B cell (primary cell): Measurements from ENCODE around the gene LENG1. TPM values are rescaled to one million over a fixed set of nuclear protein-coding genes. Genes with fewer than 3 reads are reported as not detected.

Experiments used
- ATAC-seq: fragments of 200-7000 bp; cut with Tn5 transposase; one replicate; pipeline ENCODE4 v1.10.0; 2021; ENCODE audit warnings: low read depth, mild to moderate bottlenecking, moderate number of reproducible peaks, moderate library complexity
- CTCF ChIA-PET: fragments of 350-600 bp; sonication (Branson Sonifier 250); formaldehyde crosslinking; loops from one replicate; lab custom pipeline; 2021; ENCODE audit warnings: antibody characterized with exemption, inconsistent platforms; lab: Charles Lee
- POLR2A ChIA-PET: fragments of 350-600 bp; sonication (Branson Sonifier 250); formaldehyde crosslinking; loops from one replicate; lab custom pipeline; 2021; ENCODE audit warnings: antibody characterized with exemption; lab: Charles Lee
- DNase-seq: peaks from one replicate; pipeline ENCODE4 v3.0.0; 2013
- H2AFZ ChIP-seq: 2 replicates; pipeline ENCODE4 v1.6.1; 2012; ENCODE audit warnings: mild to moderate bottlenecking, low read depth, low read length; ENCODE audit not compliant: insufficient read depth, poor library complexity, severe bottlenecking
- H3K27ac ChIP-seq, 2 donors: 1 replicate in 1 of 2; 2 replicates in 1 of 2; pipeline ENCODE4 v1.5.1; 2012 to 2013; ENCODE audit warnings: low read length in 2 of 2, mild to moderate bottlenecking in 2 of 2, moderate library complexity in 1 of 2
- H3K27me3 ChIP-seq, 4 experiments: fragments of 200-600 bp in 1 of 4; sonication (generic) in 1 of 4; replicated peaks in 1 of 4; 1 replicate in 2 of 4; 2 replicates in 2 of 4; pipeline versions ENCODE4 v1.6.1 to v1.7.0; 2013 to 2016; ENCODE audit warnings: low read length in 3 of 4, mild to moderate bottlenecking in 2 of 4, mixed read lengths in 1 of 4, moderate library complexity in 1 of 4; ENCODE audit not compliant: insufficient read depth in 4 of 4, control insufficient read depth in 3 of 4; ENCODE audit errors: control extremely low read depth in 1 of 4
- H3K36me3 ChIP-seq, 2 experiments: replicated peaks in 1 of 2; 1 replicate in 1 of 2; 2 replicates in 1 of 2; pipeline versions ENCODE4 v1.6.1 to v1.7.1; 2013; ENCODE audit warnings: low read length in 1 of 2; ENCODE audit not compliant: insufficient read depth in 2 of 2, control insufficient read depth in 1 of 2; ENCODE audit errors: control extremely low read depth in 1 of 2, extremely low read depth in 1 of 2
- H3K4me1 ChIP-seq, 2 donors: fragments of 200-600 bp in 1 of 2; sonication (generic) in 1 of 2; 1 replicate in 1 of 2; 2 replicates in 1 of 2; pipeline versions ENCODE4 v1.5.1 to v1.6.1; 2013 to 2017; ENCODE audit warnings: low read length in 2 of 2; ENCODE audit not compliant: control insufficient read depth in 2 of 2, insufficient read depth in 2 of 2
- H3K4me2 ChIP-seq: replicated peaks from 2 replicates; pipeline ENCODE3; 2012; ENCODE audit warnings: mild to moderate bottlenecking, low read depth, low read length; ENCODE audit not compliant: poor library complexity, severe bottlenecking
- H3K4me3 ChIP-seq, 5 experiments: fragments of 200-600 bp in 1 of 5; sonication (generic) in 1 of 5; 1 replicate in 3 of 5; 2 replicates in 2 of 5; pipeline versions ENCODE4 v1.5.1 to v1.7.0; 2011 to 2016; ENCODE audit warnings: low read length in 4 of 5, mild to moderate bottlenecking in 4 of 5, low read depth in 2 of 5, control low read depth in 1 of 5, moderate library complexity in 1 of 5; ENCODE audit not compliant: insufficient read depth in 1 of 5; ENCODE audit errors: control extremely low read depth in 1 of 5, extremely low read depth in 1 of 5
- H3K79me2 ChIP-seq: fragments of 200-600 bp; sonication (generic); one replicate; pipeline ENCODE4 v1.6.0; 2016; ENCODE audit warnings: low read length; ENCODE audit not compliant: control insufficient read depth, insufficient read depth
- H3K9ac ChIP-seq: fragments of 200-600 bp; sonication (generic); 2 replicates; pipeline ENCODE4 v1.6.1; 2017; ENCODE audit warnings: mild to moderate bottlenecking, low read length, moderate library complexity
- H3K9me3 ChIP-seq, 3 donors: one replicate each; pipeline versions ENCODE4 v1.6.1 to v1.7.1; 2013; ENCODE audit warnings: low read length in 2 of 3; ENCODE audit not compliant: control insufficient read depth in 2 of 3, insufficient read depth in 1 of 3; ENCODE audit errors: control extremely low read depth in 1 of 3
- H4K20me1 ChIP-seq: 2 replicates; pipeline ENCODE4 v1.6.0; 2012; ENCODE audit warnings: mild to moderate bottlenecking, low read length; ENCODE audit not compliant: insufficient read depth, control insufficient read depth, poor library complexity, severe bottlenecking
- H3K27ac Mint-ChIP-seq: one replicate; pipeline ENCODE4 v1.8.0; 2021; ENCODE audit warnings: mixed read lengths
- H3K27me3 Mint-ChIP-seq: one replicate; pipeline ENCODE4 v1.8.0; 2021; ENCODE audit warnings: mixed read lengths
- H3K4me1 Mint-ChIP-seq: one replicate; pipeline ENCODE4 v1.8.0; 2021; ENCODE audit warnings: mixed read lengths
- H3K4me3 Mint-ChIP-seq: one replicate; pipeline ENCODE4 v1.8.0; 2021; ENCODE audit warnings: mixed read lengths
- H3K9me3 Mint-ChIP-seq: one replicate; pipeline ENCODE4 v1.8.0; 2022; ENCODE audit warnings: mixed read lengths; ENCODE audit not compliant: insufficient read depth
- CTCF ChIP-seq: fragments of 200-600 bp; IDR thresholded peaks from one replicate; pipeline ENCODE4 v1.8.0; 2022; ENCODE audit warnings: antibody characterized with exemption, mild to moderate bottlenecking
- EZH2 ChIP-seq: IDR thresholded peaks from 2 replicates; pipeline ENCODE4 v1.6.1; 2012; ENCODE audit warnings: borderline replicate concordance, low read depth, mild to moderate bottlenecking, moderate library complexity, low read length; ENCODE audit not compliant: insufficient read depth, poor library complexity, severe bottlenecking
- WGBS: methylation state at CpG from one replicate; pipeline ENCODE4 v1.1.5; 2013; ENCODE audit warnings: missing lambda C conversion rate; ENCODE audit not compliant: insufficient coverage; 5-methylcytosine and 5-hydroxymethylcytosine counted together
- intact Hi-C: fragments of 100-400 bp; cut with micrococcal nuclease; formaldehyde crosslinking; loops from one replicate; pipeline ENCODE4 v1.10.0; 2022
- polyA plus RNA-seq: library from polyadenylated mRNA; depleted of rRNA; stranded (reverse); fragments of >200 nt; gene quantifications from 2 replicates; pipeline ENCODE4 v1.2.3, GENCODE V29; 2012
- total RNA-seq, 2 donors: library from RNA; stranded (reverse); fragments of 120-200 nt in 1 of 2; gene quantifications; 1 replicate in 1 of 2; 2 replicates in 1 of 2; pipeline versions ENCODE4 v1.2.3 to v1.2.4, GENCODE V29; 2013 to 2022

LENG1 gene
- total and polyA plus RNA-seq, 2 donors (not counting 1 experiment from before 2014, with no cell fraction given), result 9.2 to 16.5 TPM

DNA sequence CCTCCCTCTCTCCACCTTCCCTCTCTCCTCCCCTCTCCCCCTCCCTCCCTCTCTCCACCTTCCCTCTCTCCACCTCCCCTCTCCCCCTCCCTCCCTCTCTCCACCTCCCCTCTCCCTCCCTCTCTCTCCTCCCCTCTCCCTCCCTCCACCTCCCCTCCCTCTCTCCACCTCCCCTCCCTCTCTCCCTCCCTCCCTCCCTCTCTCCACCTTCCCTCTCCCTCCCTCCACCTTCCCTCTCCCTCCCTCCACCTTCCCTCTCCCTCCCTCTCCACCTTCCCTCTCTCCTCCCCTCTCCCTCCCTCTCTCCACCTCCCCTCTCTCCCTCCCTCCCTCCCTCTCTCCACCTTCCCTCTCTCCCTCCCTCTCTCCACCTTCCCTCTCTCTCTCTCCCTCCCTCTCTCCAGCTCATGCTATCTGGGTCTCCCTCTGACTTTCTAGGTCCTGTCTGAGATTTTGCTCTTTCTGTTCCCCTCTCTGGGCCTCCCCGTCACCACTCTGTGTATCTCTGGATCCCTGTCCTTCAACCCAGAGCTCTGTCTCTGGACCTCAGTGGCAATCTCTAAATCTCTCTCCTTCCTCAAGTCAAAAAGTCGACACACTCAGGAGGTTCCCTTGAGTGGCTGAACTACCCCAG is 25.4 kb downstream of the LENG1 start:
- no peak overlapping the region for H2AFZ ChIP-seq
- Mint-ChIP-seq H3K27ac (no peak overlapping the region), H3K9me3 (no peaks in the 10 kb centered on the region), H3K4me3 (no peak overlapping the region), H3K4me1 (peaks cover 22% of the 10 kb centered on the region), H3K27me3 (peaks cover 4% of the 10 kb centered on the region)
- H3K9me3 ChIP-seq, result no peaks in the 10 kb centered on the region
- intact Hi-C loops, result no loop called here
- H4K20me1 ChIP-seq, result peaks cover 12% of the 10 kb centered on the region
- 88% methylated on average over 2 of the region's 2 CpGs for WGBS
- ATAC-seq (no peak), DNase-seq (no peak)
- H3K4me1 ChIP-seq, result peaks cover 15 to 20% of the 10 kb centered on the region in 2 donors
- H3K27me3 ChIP-seq, result peaks cover 0 to 13% (median 2%) of the 10 kb centered on the region in 4 experiments
- POLR2A ChIA-PET, result no interaction called here
- H3K4me3 ChIP-seq, result no peak overlapping the region
- H3K9ac ChIP-seq, result no peak overlapping the region
- peaks cover 1 to 11% of the 10 kb centered on the region in 2 experiments for H3K36me3 ChIP-seq
- TF ChIP-seq CTCF (no peak), EZH2 (no peak)
- no peak overlapping the region for H3K27ac ChIP-seq
- CTCF ChIA-PET, result no interaction called here
- no peak overlapping the region for H3K4me2 ChIP-seq
- H3K79me2 ChIP-seq, result peaks cover 15% of the 10 kb centered on the region

- Histone ChIP-seq H3K36me3 (peaks cover 1 to 13% of the 10 kb centered on the region in 2 experiments), H3K27ac (no peak overlapping the region), H3K9ac (no peak overlapping the region), H3K79me2 (peaks cover 9% of the 10 kb centered on the region), H3K4me2 (no peak overlapping the region), H3K27me3 (peaks cover 0 to 13% (median 2%) of the 10 kb centered on the region in 4 experiments), H3K4me1 (peaks cover 9 to 13% of the 10 kb centered on the region in 2 donors), H2AFZ (no peak overlapping the region), H3K4me3 (no peak overlapping the region), H3K9me3 (no peaks in the 10 kb centered on the region), H4K20me1 (peaks cover 6% of the 10 kb centered on the region)
- TF ChIP-seq EZH2, result no peak
- TF ChIP-seq CTCF, result no peak
- CTCF ChIA-PET, result no interaction called here
- ATAC-seq, result no peak
- no peak overlapping the region for H3K27ac Mint-ChIP-seq
- DNase-seq, result peak; percentile 74
- 78% methylated on average over 6 of the region's 10 CpGs for WGBS
- H3K9me3 Mint-ChIP-seq, result no peaks in the 10 kb centered on the region
- peaks cover 16% of the 10 kb centered on the region for H3K4me1 Mint-ChIP-seq
- POLR2A ChIA-PET, result no interaction called here
- H3K27me3 Mint-ChIP-seq, result peaks cover 4% of the 10 kb centered on the region
- H3K4me3 Mint-ChIP-seq, result no peak overlapping the region
- intact Hi-C loops, result no loop called here
Measured at GRCh38 chr19:54133312-54133956, 26.1 kb downstream of the LENG1 start.
